Measurements from ENCODE around the gene CNOT2.

DNA sequence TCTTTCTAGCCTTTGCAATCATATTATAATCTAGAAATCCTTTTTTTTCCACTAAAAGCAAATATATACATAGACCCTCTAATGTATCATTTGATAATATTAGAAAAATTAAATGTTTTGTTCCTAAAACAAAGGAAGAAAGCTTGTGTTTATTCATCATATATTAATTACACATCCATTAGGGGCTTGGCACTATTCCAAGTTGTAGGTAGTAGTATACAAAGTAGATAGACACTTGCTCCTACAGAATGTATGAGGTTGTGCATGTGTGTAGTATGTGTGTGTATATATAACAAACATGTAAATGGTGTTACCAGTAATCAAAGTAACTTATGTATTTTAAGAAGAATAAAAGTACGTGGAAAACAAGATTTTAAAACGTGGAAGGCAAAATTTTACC is 107.8 kb downstream of the CNOT2 start:
- TF ChIP-seq CTCF (conservative IDR thresholded peaks at IDR 0.05; ENCODE audit: low read depth, low read length) (no peak), EZH2phosphoT487 (IDR thresholded peaks at IDR 0.05; ENCODE audit: borderline replicate concordance, low read length) (no peak), EZH2 (IDR thresholded peaks at IDR 0.05; ENCODE audit: low read length, unreplicated experiment) (no peak)
